HG03095 (cell line): ENCODE results near the gene METRNL.
"Not testable (repeated sequence)": the region's sequence is repeated elsewhere in the genome, so short reads cannot be mapped to it uniquely, and the experiment has no call there.

Experiments
- ATAC-seq: cut with Tn5 transposase; IDR thresholded peaks from one replicate; pipeline ENCODE4 v1.9.1; 2021; ENCODE audit warnings: moderate library complexity; ENCODE audit not compliant: unreplicated experiment

Gene METRNL, protein sequence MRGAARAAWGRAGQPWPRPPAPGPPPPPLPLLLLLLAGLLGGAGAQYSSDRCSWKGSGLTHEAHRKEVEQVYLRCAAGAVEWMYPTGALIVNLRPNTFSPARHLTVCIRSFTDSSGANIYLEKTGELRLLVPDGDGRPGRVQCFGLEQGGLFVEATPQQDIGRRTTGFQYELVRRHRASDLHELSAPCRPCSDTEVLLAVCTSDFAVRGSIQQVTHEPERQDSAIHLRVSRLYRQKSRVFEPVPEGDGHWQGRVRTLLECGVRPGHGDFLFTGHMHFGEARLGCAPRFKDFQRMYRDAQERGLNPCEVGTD

DNA sequence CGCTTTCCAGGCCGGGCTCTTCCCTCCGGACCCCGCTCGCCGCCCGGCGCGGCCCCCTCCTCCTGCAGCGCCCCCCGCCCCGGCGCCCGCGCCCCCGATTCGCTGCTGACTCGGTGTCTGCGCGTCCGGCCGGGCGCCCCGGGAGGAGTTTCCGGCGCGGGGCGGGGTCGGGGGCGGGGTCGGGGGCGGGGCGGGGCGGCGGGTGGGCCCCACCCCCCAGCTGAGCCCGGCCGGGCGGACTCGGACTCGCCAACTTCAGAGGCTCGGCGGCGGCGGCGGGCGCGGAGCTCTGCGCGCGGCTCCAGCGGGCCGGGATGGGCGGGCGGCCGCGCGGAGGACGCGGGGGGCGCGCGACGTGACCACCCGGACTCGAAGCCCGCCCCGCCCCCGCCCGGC is at the start of gene METRNL:
Gene METRNL (plus strand): TSS at position 258 of the 396 bp plus-strand sequence. CDS start 207 bp downstream, outside the sequence.
- ATAC-seq = no peak

DNA sequence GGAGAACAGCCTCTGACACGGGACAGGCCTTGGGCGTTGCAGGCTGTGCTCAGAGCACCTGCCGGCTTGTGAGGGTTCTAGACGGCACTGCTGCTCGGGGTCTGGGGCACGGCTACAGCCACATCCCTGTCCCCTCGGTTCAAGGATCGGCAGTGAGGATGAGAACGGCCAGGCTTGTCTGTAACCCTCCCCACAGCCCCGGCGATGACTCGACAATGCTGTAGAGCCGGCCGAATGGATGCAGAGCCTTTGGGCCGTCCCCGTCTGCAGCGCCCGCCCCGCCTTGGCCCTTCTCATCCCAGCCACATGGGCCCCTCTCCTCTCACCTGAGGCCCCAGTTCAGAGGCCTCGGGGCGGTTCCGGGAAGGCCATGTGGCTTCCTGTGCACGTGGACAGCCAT is 49.0 kb upstream of the METRNL start:
- no peak for ATAC-seq

DNA sequence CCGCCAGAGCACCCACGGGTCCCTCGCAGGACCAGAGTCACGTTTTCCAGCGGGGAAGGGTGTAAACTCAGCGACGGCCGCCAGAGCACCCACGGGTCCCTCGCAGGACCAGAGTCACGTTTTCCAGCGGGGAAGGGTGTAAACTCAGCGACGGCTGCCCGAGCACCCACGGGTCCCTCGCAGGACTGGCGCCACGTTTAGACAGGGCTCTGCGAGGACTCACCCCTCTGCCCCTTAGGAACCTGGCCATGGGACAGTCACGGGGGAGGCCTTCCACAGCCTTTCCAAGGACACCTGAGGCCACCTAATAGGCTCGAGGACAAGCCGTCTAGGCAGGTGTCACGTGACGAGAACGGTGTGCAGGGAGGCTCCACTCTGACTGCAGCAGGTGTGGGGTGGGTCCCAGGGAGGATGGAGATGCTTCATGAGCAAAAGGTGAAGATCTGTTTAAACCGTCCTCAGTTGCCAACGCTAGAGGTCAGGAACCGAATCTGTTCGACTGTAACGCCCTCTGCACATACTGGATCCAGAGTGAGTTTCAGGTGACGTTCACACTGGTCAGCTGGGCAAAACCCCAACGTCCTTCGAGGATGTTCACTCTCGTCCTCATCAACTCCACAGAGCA is 48.0 kb upstream of the METRNL start:
- ATAC-seq = no peak

DNA sequence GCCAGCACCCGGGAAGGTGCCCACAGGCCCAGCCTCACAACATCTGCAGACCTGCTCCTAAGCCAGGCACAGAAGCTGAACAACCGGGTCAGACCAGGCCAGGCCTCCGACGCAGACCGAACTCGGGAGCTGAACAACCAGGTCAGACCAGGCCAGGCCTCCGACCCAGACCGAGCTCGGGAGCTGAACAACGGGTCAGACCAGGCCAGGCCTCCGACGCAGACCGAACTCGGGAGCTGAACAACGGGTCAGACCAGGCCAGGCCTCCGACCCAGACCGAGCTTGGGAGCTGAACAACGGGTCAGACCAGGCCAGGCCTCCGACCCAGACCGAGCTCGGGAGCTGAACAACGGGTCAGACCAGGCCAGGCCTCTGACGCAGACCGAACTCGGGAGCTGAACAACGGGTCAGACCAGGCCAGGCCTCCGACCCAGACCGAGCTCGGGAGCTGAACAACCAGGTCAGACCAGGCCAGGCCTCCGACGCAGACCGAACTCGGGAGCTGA is 47.4 kb upstream of the METRNL start:
- ATAC-seq = not testable (repeated sequence)

DNA sequence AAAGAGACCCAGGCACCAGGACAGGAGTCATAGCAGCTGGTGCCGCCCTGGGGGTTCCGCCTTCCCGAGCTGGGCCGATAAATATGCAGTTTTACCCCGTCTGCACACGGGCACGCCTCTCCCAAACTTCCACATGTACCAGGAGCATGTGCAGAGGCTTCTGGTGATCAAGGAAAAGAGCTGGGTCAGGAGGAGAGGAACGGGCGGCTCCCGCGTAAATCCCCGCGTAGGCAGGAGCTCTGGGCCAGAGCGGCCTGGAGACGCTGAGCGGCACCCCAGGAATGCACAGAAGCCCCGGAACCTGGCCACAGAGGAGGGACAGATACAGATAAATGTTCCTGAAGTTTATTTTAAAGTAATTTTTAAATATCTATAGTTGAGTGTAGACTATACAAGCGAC is 46.6 kb upstream of the METRNL start:
- ATAC-seq = no peak

DNA sequence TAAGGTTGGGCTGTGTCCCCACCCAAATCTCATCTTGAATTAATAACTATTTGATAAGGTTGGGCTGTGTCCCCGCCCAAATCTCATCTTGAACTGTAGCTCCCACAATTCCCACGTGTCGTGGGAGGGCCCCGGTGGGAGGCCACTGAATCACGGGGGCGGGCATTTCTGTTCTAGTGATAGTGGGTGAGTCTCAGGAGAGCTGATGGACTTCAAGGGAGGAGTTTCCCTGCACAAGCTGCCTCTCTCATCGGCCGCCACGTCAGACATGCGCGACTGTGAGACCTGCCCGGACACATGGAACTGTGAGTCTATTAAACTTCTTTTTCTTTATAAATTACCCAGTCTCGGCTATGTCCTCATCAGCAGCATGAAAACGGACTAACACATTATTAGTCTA is 44.9 kb upstream of the METRNL start:
- ATAC-seq = no peak

DNA sequence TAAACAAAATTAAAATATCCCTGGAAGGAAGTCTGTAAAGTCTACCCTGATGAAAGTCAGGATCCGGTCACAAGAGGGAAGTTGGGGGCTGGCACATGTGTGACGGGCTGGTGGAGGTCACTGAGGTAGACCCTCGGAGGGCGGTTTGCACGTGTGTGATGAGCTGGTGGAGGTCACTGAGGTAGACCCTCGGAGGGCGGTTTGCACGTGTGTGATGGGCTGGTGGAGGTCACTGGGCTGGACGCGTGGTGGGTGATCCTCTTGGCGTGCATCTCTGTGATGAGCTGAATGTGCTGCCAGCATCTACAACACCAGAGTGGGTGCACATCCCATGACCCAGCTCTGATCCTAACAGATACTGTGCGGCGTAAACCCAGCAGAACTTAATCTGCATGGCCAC is 43.7 kb upstream of the METRNL start:
- ATAC-seq = no peak

DNA sequence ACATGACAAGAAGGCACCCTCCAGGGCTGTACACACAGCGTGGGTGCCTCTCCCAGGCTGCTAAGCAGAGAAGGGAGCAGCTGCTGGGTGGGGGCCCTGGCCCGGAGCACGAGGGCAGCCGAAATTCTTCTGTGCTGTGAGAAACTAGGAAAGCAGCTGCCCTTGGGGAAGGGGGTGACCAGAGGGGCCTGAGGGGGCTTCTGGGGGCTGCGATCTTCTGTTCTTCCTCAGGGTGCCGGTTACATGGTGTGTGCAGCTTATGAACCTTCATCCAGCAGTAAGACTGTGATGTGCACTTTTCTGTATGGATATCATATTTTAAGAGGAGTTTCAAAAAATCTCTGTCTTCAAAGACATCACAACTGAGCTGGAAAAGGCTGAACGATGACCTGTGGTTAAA is 43.2 kb upstream of the METRNL start:
- no peak for ATAC-seq

DNA sequence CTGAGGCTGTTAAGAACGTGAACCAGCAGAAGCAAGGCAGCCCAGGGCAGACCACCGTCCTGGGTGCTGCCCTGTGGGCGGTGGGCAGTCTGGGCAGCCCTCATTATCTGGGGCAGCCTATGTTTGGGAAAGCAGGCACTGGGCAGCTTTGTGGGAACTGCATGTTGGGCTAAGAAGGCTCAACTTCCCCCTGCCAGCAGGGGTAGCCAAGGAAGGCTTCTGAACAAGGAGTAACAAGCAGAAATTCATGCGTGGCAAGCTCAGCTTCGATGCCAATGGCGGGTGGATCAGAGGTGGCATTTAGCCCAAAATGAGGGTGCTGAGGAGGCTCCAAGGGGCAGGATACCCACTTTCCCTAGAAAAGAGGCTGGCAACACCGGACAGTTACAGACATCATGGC is 42.7 kb upstream of the METRNL start:
- no peak for ATAC-seq

DNA sequence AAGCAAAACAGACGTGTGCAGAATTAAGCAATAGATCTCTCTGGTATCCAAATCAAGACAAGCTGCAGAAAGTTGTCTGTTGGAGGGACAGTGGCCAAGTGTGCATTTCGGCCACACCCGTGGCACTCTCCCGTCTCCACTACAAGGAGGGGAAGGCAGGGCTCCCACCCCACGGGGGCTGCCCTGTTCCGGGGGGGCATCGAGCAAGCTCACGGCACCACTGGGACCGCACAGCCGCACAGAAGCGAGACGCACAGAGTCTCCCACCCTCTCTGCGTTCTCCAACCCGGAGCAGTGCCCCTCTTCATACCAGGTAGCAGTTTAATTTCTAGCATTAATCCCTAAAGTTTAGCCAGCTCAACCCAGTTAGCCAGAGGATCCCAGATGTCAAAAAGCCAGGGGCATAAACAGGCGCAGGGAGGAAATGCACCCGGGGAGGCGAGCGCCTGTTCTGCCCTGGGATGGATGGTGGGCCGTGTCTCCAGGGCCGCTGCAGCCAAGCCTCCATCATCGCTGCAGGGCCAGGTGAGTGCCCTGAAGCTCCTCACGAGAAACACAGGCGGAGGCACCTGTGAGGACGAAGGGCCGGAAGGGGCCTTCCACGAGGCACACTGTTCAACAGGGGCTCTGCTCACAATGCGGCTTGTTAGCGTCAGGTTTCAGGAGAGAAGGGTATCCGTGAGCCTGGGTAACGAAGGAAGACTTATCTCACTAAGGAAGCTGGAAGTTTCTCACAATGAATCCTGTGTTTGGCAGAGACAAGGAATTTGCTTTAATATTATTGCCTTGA is 42.1 kb upstream of the METRNL start:
- ATAC-seq = no peak

DNA sequence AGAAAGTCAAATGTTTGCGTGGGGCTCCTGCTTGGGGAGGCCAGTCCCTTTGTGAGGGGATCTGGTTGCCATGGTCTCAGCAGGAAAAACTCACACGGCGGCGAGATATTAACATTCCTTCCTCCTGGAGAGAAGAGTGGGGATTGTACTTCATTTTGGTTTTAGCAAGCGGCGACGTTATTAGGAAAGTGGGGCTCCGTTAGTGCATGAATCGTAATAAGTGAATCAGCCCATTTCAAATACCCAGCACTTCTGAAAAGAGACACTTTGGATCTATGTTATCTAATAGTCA is 41.6 kb upstream of the METRNL start:
- ATAC-seq = no peak

DNA sequence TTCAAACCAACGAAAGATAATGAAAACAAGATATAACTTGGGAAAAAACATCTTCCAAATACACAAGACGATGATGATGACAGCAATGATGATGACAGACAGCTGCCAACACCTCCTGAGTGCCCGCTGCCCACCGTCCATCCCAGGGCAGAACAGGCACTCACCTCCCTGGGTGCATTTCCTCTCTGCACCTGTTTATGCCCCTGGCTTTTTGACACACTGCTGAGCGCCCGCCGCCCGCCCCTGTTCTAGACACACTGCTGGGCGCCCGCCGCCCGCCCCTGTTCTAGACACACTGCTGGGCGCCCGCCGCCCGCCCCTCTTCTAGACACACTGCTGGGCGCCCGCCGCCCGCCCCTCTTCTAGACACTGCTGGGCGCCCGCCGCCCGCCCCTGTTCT is 40.4 kb upstream of the METRNL start:
- not testable (repeated sequence) for ATAC-seq

DNA sequence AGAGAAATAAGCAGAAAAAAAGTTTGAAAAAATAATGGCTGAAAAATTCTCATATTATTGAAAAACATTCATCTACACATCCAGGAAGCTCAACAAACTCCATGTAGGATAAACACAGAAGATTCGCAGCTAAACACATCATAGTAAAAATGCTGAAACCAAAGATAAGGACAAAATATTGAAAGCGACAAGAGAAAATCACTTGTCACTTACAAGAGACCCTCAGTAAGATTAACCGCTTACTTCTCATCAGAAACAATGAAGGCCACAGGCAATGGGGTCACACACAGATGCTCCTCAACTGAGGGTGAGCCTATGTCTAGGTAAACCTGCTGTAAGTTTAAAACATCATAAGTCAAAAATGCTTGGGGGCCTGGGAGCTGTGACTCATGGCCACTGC is 38.1 kb upstream of the METRNL start:
- ATAC-seq = no peak

DNA sequence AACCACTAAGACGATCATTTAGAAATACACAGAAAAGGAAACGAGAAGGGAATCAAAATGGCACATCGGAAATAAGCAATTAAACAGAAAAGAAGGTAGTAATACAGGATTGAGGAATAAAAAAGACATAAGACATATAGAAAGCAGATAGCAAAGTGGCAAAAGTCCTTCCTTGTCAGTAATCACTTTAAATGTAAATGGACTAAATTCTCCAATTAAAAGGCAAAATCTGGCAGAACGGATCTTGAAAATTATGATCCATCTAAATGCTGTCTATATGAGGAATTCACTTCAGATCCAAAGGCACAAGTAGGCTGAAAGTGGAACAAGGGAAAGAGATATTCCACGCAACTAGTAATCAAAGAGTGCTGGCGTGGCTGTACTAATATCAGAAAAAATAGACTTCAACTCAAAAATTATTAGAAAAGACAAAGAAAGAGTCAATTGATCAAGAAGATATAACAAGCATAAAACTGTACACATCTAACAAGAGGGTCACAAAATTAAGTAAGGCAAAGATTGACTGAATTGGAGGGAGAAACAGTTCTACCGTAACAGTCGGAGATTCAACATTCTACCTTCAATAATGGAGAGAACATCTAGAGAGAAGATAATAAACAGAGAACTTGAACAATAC is 36.8 kb upstream of the METRNL start:
- ATAC-seq = no peak

DNA sequence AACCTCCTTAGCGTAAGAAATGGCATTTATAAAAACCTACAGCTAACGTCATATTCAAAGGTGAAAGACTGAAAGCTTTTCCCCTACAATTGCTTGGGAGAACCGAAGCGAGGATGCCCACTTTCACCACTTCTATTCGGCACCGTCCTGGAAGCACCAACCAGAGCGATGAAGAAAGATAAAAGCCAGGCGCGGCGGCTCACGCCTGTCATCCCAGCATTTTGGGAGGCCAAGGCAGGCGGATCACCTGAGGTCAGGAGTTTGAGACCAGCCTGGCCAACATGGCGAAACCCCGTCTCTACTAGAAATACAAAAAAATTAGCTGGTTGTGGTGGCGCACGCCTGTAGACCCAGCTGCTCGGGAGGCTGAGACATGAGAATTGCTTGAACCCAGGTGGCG is 34.9 kb upstream of the METRNL start:
- not testable (repeated sequence) for ATAC-seq

DNA sequence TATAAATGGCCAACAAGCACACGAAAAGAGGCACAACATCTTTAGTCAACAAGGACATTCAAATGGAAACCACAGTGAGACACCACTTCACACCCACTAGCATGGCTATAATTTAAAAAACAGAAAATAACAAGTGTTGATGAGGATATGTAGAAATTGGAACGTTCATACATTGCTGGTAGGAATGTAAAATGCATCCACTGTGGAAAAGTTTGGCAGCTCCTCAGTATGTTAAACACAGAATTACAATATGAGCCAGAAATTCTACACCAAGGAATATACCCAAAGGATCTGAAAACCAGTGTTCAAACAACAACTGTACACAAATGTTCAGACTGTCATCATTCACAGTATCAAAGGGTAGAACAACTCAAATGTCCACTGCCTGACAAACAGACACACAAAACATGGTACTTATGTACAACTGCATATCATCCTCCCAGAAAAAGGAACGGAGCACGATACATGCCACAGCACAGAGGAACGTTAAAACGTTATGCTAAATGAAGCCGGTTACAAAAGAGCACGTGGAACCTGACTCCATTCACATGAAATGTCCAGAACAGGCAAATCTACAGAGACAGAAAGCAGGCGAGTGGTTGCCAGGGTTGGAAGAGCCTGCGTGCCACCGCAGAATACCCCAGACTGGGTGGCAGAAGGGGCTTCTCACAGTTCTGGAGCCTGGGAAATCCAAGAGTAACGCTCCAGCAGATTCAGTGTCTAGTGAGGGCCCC is 32.8 kb upstream of the METRNL start:
- no peak for ATAC-seq

DNA sequence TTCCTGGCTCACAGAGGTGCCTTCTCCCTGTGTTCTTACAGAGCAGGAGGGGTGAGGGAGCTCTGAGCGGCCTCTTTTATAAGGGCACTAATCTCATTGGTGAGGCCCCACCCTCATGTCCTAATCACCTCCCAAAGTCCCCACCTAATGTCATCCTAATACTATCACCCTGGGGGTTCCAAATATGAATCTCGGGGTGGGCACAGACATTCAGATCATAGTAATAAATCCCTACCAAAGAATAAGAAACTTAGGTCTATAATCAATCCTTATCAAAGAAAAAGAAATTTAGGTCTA is 32.3 kb upstream of the METRNL start:
- no peak for ATAC-seq

DNA sequence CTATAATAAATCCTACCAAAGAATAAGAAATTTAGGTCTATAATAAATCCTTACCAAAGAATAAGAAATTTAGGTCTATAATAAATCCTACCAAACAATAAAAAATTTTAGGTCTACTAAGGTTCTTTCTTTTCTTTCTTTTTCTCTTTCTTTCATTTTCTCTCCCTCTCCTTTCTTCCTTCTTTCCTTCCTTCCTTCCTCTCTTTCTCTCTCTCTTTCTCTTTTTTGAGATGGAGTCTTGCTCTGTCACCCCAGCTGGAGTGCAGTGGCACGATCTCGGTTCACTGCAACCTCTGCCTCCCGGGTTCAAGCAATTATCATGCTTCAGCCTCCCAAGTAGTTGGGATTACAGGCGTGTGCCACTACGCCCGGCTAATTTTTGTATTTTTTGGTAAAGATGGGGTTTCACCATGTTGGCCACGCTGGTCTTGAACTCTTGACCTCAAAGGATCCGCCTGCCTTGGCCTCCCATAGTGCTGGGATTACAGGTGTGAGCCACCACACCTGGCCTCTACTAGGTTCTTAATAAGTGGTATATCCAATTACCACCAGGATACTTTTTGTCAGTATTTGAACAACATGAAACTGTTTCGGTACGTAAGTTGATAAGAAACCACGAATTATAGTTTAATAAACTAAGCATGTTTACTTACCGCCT is 31.5 kb upstream of the METRNL start:
- ATAC-seq = not testable (repeated sequence)

DNA sequence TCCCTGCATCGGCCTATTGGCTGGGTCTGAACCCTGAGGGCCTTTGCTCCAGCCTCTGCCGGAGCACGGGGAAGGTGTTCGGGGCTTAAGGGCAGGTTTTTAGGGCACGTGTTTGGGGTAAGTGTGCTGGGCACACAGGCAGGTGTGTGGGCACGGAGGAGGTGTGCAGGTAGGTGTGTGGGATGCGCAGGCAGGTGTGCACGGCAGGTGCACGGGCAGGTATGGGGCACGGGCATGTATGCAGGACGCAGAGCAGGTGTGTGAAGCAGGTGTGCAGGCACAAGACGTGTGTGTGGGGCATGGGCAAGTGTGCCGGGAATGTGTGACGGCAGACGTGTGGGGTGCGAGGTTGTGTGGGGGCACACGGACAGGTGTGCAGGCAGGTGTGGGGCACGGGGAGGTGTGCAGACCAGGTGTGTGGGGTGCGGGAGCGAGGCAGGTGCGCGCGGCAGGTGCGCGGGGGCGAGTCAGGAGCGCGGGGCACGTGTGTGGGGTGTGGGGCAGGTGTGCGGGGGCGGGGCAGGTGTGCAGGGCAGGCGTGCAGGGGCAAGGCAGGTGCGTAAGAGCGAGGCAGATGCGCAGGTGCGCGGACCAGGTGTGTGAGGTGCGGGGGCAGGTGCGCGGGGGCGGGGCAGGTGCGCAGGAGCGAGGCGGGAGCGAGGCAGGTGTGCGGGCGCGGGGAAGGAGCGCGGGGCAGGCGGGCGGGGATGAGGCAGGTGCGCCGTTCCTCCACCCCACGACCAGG is 28.6 kb upstream of the METRNL start:
- no peak for ATAC-seq
